ENCODE measurements around the gene NDUFC2.
"Not testable (repeated sequence)": the region's sequence is repeated elsewhere in the genome, so short reads cannot be mapped to it uniquely, and the experiment has no call there.

DNA sequence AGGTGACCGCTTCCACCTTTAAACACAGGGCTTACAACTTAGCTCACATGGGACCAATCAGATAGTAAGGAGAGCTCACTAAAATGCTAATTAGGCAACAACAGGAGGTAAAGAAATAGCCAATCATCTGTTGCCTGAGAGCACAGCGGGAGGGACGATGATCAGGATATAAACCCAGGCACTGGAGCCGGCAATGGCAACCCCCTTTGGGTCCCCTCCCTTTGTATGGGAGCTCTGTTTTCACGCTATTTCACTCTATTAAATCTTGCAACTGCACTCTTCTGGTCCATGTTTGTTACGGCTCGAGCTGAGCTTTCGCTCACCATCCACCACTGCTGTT, 38.3 kb downstream of the NDUFC2 start:
- TF ChIP-seq, protein P1, sequence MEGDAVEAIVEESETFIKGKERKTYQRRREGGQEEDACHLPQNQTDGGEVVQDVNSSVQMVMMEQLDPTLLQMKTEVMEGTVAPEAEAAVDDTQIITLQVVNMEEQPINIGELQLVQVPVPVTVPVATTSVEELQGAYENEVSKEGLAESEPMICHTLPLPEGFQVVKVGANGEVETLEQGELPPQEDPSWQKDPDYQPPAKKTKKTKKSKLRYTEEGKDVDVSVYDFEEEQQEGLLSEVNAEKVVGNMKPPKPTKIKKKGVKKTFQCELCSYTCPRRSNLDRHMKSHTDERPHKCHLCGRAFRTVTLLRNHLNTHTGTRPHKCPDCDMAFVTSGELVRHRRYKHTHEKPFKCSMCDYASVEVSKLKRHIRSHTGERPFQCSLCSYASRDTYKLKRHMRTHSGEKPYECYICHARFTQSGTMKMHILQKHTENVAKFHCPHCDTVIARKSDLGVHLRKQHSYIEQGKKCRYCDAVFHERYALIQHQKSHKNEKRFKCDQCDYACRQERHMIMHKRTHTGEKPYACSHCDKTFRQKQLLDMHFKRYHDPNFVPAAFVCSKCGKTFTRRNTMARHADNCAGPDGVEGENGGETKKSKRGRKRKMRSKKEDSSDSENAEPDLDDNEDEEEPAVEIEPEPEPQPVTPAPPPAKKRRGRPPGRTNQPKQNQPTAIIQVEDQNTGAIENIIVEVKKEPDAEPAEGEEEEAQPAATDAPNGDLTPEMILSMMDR (IDR thresholded peaks at IDR 0.05) = not testable (repeated sequence)
- TF ChIP-seq POLR2A (IDR thresholded peaks at IDR 0.05) = not testable (repeated sequence)
